Ishikawa (cell line): Measurements from ENCODE around the gene RWDD2A.

Source experiments
- CEBPB ChIP-seq: IDR thresholded peaks from 2 replicates; pipeline ENCODE4 v1.6.1; 2012
- CREB1 ChIP-seq: IDR thresholded peaks from 2 replicates; pipeline ENCODE4 v1.6.1; 2012; ENCODE audit warnings: low read depth
- EGR1 ChIP-seq: IDR thresholded peaks from 2 replicates; pipeline ENCODE4 v1.6.1; 2012
- EP300 ChIP-seq: IDR thresholded peaks from 2 replicates; pipeline ENCODE4 v1.6.1; 2012; ENCODE audit warnings: borderline replicate concordance
- FOXM1 ChIP-seq: IDR thresholded peaks from 2 replicates; pipeline ENCODE4 v1.6.1; 2012; ENCODE audit warnings: low read depth, borderline replicate concordance
- MAX ChIP-seq: IDR thresholded peaks from 2 replicates; pipeline ENCODE4 v1.6.1; 2012
- RAD21 ChIP-seq: IDR thresholded peaks from 2 replicates; pipeline ENCODE4 v1.6.1; 2012; ENCODE audit warnings: low read depth
- REST ChIP-seq: IDR thresholded peaks from 2 replicates; pipeline ENCODE4 v1.6.1; 2012; ENCODE audit warnings: low read depth, mild to moderate bottlenecking
- TAF1 ChIP-seq: IDR thresholded peaks from 2 replicates; pipeline ENCODE4 v1.6.1; 2012; ENCODE audit warnings: low read depth, mild to moderate bottlenecking
- TCF12 ChIP-seq: IDR thresholded peaks from 2 replicates; pipeline ENCODE4 v1.6.1; 2012; ENCODE audit warnings: low read depth
- TEAD4 ChIP-seq: IDR thresholded peaks from 2 replicates; pipeline ENCODE4 v1.6.1; 2012
- YY1 ChIP-seq: IDR thresholded peaks from 2 replicates; pipeline ENCODE4 v1.6.1; 2012; ENCODE audit warnings: low read depth

- TF ChIP-seq YY1: no peak
- TF ChIP-seq EP300: no peak
- no peak for TF ChIP-seq TEAD4
- TF ChIP-seq FOXM1: no peak
- no peak for TF ChIP-seq MAX
- TF ChIP-seq TCF12: no peak
- TF ChIP-seq CEBPB: no peak
- no peak for TF ChIP-seq RAD21
- TF ChIP-seq REST: no peak
- no peak for TF ChIP-seq EGR1
- TF ChIP-seq CREB1: no peak
- no peak for TF ChIP-seq TAF1
These were observed 27.0 kb downstream of the RWDD2A start for GRCh38 chr6:83220121-83220520.
